HuH-7 (cell line): ENCODE data around the gene NOB1.
A peak's percentile ranks its signal among the peaks of the same experiment; 100 is the strongest.
"Not testable (repeated sequence)": the region's sequence is repeated elsewhere in the genome, so short reads cannot be mapped to it uniquely, and the experiment has no call there.

ENCODE experiments used
- DNase-seq: peaks from one replicate; pipeline ENCODE4 v3.0.0; 2011; ENCODE audit warnings: low spot score

The NOB1 gene

DNA sequence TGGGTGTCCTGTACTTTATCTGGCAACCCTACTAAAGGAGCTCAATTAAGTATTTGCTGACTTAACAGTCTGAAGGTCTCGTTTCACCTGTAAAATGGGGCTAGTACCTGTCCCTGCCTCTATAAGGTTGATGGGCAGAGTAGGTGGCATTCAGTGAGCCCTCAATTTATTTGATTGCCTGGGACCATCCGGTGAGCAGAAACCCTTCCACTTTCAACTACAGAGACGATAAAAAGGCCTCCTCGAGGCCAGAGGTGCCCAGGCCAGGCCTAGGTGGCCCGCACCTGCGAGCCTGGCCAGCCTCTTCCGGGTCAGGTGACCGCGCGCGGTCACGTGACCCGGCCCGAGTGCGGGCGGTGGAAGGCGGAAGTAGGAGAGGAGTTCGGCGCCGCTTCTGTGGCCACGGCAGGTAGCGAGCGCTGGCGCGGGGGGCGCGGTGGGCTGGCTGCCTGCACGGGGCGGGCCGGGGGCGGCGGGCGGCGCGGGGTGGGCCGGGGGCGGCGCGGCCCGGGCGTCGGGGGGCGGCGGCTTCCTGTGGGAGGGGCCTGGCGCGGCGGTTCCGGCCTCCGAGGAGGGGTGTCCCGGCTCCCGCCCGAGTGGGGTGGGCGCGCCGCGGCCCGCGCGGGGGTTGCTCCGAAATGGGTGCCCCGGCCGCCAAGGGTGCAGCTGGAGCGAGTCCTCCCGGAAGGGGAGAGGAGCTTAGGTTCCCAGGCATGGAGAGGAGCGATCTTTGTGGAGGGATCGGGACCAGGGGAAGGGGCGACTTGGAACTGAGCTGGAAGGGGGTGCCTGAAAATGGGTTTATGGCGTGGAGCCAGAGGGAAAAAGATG, 7.5 kb upstream of the NOB1 start, which contains the start of gene WWP2:
Gene WWP2 (plus strand): TSS at position 350 of the 831 bp plus-strand sequence. CDS start 24,679 bp downstream, outside the sequence.
- DNase-seq, result peak; percentile 92

DNA sequence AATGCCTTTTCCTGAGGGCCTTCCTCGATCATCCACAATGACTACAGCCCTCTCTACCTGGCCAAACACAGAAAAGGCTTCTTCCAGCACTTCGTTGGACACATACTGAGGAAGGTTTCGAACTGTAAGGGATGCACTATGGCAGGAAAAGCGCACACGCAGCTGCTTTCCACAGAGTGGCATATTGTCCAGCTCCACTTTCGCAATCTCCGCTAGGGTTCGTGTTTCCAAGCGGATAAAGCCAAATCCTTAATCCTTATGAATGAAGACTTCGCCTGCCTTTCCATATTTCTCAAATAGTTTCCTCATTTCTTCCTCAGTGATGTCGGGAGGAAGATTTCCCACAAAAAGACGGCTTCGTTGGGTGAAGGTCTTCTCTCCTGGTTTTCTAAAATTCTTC, 2.6 kb upstream of the NOB1 start:
- DNase-seq, result not testable (repeated sequence)

- no peak for DNase-seq
Measured at GRCh38 chr16:69756705-69757104, 2.0 kb upstream of the NOB1 start.

- no peak for DNase-seq
Measured at GRCh38 chr16:69754143-69754468, 620 bp downstream of the NOB1 start.

- DNase-seq, result no peak
Measured at GRCh38 chr16:69748694-69749345, 5.9 kb downstream of the NOB1 start.

GRCh38 chr16:69747115-69747514, 7.6 kb downstream of the NOB1 start:
- no peak for DNase-seq

DNA sequence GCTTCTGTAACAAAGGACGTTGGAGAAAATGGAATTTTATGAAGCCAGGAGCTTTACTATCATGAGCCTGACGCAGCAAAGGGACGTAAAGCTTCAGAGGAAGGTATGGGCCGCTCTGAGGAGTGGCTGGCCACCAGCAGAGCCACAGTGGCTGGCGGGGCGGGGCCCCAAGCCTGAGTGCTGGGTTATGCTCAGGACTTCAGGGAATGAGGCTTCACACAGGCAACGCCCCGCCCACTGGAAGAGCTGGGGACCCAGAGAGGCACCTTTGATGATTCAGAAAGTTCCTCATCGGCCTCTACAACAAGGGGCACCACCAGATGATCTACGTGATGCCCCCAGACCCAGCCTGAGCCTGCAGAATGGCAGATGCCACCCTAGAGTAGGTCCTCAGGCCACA, 8.8 kb downstream of the NOB1 start:
- DNase-seq, result no peak

- DNase-seq, result no peak
Measured at GRCh38 chr16:69745232-69745612, 9.5 kb downstream of the NOB1 start.

DNA sequence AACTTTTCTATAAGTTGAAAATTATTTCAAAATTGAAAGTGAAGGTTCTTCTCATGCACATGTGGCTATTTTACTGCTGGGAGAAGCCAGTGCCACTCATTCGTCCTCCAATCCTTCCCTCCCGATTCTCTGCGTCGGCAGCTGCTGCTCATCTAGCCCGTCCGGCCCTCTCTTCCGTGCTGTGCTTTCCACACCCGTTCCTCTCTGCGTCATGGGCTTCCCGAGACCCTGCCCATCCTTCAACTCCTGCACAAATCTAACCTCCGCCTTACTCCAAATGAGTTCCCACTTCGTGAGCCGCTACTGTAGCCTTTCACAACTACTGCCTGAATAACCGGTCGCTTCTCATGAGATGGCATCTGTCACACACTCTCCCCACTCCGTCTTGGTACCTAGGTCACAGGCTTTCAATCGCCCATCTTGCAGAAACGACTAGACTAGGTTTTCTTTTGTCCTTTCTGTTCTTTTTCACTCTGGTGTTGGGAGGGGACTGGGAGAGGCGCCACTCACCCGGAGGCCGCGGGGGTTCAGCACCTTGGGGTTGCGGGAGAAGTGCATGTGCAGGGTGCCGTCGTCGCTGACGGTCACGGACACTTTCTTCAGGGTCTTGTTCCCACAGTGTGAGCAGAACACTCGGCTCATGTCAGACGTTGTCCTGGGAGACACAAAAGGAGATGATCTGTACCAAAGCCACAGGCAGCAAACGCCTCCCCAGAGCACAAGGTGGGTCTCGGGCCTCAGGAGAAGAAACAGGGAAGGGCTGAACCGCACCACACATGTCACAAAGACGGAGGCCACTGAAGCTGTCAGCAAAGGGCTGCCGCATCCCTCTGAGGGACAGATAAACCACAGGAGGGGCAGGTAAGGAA, 10.1 kb downstream of the NOB1 start:
- DNase-seq, result no peak

GRCh38 chr16:69741951-69742904, 12.5 kb downstream of the NOB1 start:
- no peak for DNase-seq

GRCh38 chr16:69741519-69741918, 13.2 kb downstream of the NOB1 start:
- DNase-seq, result no peak

GRCh38 chr16:69732101-69732500, 22.6 kb downstream of the NOB1 start:
- no peak for DNase-seq

- not testable (repeated sequence) for DNase-seq
Measured at GRCh38 chr16:69731280-69731679, 23.4 kb downstream of the NOB1 start.

DNA sequence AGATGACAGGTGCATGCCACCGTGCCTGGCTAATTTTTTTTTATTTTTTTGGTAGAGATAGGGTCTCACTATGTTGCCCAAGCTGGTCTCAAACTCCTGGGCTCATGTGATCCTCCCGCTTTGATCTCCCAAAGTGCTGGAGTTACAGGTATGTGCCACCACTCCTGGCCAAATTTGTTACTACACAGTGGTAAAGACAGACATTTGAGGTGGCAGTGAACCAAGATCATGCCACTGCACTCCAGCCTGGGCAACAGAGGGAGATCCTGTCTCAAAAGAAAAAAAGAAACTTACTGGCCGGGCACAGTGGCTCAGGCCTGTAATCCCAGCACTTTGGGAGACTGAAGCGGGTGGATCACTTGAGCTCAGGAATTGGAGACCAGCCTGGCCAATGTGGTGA, 25.7 kb downstream of the NOB1 start:
- DNase-seq, result not testable (repeated sequence)

DNA sequence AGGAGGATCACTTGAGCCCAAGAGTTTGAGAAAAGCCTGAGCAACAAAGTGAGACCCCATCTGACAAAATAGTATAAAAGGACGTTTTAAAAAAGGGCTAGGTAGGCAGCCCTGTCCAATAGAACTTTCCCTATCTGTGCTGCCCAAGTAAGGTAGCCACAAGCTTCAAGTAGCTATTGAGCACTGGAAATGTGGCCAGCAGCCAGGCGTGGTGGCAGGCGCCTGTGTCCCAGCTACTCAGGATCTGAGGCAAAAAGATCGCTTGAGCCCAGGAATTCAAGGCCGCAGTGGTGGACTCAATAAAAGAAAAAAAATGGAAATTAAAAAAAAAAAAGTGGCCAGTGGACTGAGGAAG, 26.8 kb downstream of the NOB1 start:
- no peak for DNase-seq

DNA sequence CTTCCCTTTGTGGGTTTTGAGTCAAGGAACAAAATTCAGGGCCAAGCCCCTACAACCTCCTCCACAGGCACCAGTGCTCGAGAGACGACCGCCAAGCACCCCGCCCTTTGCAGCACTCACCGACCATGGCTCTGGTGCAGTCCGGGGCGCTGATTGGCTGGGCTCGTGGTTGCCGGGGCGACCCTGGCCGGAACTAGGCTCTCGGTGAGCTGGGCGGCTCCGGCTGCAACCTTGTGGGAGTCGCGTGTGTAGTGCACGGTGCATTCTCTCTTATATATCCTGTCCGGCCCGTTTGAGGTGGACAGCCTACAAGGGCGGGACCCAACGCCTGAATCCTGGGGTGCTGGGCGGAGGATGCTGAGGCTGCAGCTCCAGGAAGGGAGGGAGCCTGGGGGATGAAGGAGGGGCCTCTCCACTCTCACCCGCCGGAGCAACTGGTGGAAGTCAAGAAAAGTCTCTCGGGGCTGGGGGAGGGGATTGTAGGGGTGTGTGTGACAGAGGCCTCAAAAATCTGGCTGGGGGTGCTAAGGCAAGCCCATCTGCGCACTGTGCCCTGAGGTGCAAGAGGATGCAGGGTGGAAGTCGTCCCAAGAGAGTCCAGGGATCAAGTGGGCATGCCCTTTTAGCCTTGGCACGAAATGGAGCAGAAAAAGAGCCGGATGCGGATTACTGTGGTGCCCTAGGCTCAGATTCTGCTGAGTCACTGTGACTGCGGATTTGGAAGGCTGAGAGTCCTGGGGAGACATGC, 28.2 kb downstream of the NOB1 start, which contains the start of gene NQO1:
Gene NQO1 (minus strand): TSS at position 248 of the 748 bp plus-strand sequence. CDS start 121 bp downstream, at position 127.
- no peak for DNase-seq

- no peak for DNase-seq
Measured at GRCh38 chr16:69725480-69726312, 29.0 kb downstream of the NOB1 start.

DNA sequence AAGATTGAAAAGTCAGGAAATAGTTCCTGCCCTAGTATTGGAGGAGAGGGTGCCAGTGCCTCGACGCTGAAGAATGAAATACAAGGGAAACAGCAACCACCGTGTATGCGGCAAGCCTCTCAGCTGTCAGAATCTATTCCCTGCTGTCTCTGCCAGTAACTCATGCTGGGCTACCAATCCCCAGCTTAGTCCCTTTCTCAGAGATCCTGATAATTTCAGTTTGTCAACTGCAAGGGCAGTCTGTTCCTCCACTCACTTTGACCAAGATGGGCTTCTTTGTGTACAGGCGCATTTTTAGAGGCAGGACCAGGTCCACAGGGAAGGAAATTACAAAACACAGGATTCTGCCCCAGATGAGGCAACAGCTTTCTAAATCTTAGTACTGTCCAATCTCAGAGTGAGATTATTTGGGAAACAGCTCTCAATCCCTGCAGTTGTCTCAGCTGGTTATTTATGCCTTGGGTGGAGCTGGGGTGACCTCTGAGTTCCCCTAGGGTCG, 29.7 kb downstream of the NOB1 start:
- DNase-seq, result no peak

- no peak for DNase-seq
Measured at GRCh38 chr16:69724414-69724873, 30.3 kb downstream of the NOB1 start.
